NB4 (cell line): ENCODE results near the gene PSKH1.

Source experiments
- POLR2A ChIP-seq: IDR thresholded peaks from 2 replicates; pipeline ENCODE4 v1.6.1; 2011; ENCODE audit warnings: mild to moderate bottlenecking; ENCODE audit not compliant: insufficient read length; ENCODE audit errors: extremely low read depth
- TF ChIP-seq, protein P1 (sequence below): IDR thresholded peaks from one replicate; pipeline ENCODE4 v1.5.1; 2012; ENCODE audit warnings: low read depth, low read length

DNA sequence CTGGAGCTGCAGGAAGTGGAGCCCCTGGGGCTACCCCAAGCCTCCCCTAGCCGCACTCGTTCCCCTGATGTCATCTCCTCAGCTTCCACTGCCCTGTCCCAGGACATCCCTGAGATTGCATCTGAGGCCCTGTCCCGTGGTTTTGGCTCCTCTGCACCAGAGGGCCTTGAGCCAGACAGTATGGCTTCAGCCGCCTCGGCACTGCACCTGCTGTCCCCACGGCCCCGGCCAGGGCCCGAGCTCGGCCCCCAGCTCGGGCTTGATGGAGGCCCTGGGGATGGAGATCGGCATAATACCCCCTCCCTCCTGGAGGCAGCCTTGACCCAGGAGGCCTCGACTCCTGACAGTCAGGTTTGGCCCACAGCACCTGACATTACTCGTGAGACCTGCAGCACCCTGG is 12.5 kb upstream of the PSKH1 start:
- TF ChIP-seq, protein P1, sequence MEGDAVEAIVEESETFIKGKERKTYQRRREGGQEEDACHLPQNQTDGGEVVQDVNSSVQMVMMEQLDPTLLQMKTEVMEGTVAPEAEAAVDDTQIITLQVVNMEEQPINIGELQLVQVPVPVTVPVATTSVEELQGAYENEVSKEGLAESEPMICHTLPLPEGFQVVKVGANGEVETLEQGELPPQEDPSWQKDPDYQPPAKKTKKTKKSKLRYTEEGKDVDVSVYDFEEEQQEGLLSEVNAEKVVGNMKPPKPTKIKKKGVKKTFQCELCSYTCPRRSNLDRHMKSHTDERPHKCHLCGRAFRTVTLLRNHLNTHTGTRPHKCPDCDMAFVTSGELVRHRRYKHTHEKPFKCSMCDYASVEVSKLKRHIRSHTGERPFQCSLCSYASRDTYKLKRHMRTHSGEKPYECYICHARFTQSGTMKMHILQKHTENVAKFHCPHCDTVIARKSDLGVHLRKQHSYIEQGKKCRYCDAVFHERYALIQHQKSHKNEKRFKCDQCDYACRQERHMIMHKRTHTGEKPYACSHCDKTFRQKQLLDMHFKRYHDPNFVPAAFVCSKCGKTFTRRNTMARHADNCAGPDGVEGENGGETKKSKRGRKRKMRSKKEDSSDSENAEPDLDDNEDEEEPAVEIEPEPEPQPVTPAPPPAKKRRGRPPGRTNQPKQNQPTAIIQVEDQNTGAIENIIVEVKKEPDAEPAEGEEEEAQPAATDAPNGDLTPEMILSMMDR, result no peak
- no peak for TF ChIP-seq POLR2A
